IPS-18c (cell line): ENCODE data around the gene FARP1.

ENCODE experiments used
- H3K4me3 ChIP-seq: 2 replicates; pipeline ENCODE4 v1.7.0; 2013; ENCODE audit warnings: low read depth, mild to moderate bottlenecking, low read length, moderate library complexity; ENCODE audit not compliant: insufficient read depth
- H3K9me3 ChIP-seq: one replicate; pipeline ENCODE4 v1.6.1; 2013; ENCODE audit warnings: mild to moderate bottlenecking, low read length, moderate library complexity; ENCODE audit not compliant: control insufficient read depth, insufficient read depth

FARP1 gene

DNA sequence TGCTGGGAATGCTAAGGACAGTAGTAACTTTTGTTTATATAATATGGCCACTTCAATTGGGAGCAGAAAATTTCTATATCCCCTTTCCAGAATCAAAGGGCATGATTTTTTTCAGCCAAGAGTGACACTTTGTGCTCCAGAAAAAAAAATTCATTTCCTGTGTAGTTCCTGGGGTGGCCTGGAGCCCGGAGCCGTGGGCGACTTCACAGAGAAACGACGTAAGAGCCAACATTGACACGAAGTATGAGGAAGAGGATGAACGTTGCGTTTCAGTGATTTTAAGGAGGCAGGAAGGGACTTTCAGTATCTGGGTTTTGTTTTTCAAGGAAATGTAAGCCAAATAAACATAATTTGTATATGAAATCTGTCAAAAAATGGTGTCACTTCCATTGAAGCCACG is 246.4 kb downstream of the FARP1 start:
- Histone ChIP-seq H3K9me3 (no peaks in the 10 kb centered on the region), H3K4me3 (no peak overlapping the region)

DNA sequence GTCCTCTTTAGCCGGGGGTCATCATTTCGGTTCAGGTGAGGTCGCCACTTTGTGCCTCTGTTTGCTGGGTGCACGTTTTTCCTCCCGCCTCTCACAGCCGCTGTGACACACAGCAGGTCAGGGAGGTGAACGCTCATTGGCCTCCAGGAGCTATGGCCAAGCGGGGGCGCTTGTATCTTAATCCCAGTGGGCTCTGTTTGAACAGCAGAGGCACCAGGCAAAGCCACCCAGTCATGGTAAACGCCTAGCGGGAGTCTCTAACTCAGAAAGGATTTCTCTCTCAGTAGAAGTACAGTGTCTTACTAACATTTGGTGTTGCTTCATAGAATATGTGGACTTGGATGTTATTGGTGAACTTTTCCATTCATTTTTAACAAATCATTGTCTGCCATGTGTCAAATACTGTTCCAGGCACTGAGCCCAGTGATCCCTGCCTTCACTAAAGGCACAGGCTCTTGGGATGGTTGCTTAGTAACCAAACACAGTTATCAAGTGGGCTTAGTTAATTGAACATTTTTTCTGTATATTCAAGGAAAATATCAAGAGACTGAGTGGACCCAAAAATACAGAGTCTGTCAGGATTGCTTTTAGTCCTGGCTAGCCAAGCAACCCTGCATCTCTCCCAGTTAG is 247.3 kb downstream of the FARP1 start:
- Histone ChIP-seq H3K9me3 (no peaks in the 10 kb centered on the region), H3K4me3 (no peak overlapping the region)

DNA sequence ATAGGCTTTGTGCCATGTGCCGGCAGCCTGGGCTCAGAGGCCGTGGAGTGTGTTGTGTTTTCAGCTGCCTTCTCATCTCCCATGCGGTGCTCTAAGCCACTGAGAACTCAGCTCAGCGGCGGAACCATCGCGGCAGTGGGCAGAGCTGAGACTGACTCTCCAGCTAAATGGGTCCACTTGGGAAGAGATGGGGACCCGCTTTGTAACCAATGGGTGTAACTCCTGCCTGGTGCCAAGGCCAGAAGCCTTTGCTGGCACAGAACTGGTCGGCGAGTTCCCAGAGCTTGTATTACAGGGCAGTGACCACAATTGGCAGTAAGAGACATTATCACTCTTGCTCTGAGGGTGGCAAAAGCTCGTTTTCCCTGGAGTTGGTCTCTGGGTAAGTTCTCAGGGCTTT is 251.0 kb downstream of the FARP1 start:
- Histone ChIP-seq H3K9me3 (no peaks in the 10 kb centered on the region), H3K4me3 (no peak overlapping the region)

DNA sequence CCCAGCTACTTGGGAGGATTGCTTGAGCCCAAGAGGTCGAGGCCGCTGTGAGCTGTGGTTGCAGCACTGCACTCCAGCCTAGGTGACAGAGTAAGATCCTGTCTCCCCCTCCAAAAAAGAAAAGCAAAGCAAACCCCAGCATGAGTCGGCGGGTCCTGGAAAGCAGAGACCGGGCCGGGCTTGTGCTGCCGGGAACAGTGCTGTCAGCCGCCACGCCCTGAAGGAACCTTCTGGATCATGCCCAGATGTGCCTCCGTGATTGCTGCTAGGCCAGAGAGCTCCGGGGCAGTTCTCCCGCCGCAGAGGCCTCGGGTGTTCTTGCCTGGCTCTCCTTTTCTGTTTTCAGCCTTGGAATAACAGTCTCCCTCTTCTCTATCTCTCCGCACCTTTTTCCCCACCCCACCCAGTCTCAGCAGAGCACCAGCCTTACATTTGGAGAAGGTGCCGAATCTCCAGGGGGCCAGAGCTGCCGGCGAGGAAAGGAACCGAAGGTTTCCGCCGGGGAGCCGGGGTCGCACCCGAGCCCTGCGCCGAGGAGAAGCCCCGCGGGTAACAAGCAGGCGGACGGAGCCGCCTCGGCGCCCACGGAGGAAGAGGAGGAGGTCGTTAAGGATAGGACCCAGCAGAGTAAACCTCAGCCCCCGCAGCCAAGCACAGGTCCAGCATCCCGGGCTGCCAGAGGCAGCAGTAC is 252.1 kb downstream of the FARP1 start:
- no peak overlapping the region for H3K4me3 ChIP-seq
- H3K9me3 ChIP-seq = no peaks in the 10 kb centered on the region

DNA sequence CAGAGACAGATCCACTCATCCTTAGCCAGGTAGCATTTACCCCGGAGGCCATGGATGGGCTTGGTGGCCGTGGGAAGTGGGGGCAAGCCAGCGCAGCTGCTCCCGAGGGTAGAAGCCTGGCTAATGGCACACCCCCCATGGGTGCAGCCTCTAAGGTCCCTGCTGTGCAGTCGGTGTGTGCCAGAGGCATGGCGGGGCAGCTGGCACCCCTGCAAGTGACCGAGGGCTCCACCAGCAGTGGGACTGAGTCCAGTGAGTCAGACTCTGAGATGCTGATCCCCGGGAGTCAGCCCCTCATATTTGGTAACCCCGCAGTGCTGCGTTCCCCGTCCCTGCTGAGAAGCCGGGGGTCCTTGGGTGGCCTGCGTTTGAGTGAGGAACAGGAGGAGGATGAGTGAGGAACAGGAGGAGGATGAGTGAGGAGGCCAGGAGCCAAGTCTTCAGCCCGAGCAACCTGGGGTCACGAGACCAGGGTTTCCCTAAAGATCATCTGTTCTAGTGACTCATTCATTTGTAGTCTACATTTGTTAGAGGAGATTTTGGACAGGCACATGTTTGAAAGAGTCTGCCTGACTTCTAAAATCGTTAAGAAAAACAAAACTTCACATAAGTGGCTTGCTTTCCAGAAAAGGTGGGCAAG is 253.3 kb downstream of the FARP1 start:
- H3K4me3 ChIP-seq = no peak overlapping the region
- H3K9me3 ChIP-seq = no peaks in the 10 kb centered on the region

DNA sequence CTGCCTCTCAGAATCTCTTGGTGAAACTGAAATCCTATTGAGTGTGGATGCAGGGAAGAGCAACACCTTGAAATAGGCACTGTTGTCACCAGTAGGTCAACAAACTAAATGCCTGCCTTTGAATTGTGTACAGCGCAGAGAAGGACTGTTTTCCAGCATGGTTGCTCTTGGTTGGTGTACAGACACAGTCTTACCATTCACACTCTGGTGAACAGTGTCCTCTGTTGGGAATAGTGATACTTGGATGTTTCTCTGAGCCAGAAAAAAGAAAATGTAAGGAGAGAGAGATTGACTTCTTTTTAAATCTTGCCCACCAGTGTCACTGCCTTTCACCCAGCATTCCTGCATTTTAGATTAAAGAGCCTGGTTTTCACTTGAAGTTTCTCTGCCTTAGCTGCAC is 254.3 kb downstream of the FARP1 start:
- Histone ChIP-seq H3K4me3 (no peak overlapping the region), H3K9me3 (no peaks in the 10 kb centered on the region)

DNA sequence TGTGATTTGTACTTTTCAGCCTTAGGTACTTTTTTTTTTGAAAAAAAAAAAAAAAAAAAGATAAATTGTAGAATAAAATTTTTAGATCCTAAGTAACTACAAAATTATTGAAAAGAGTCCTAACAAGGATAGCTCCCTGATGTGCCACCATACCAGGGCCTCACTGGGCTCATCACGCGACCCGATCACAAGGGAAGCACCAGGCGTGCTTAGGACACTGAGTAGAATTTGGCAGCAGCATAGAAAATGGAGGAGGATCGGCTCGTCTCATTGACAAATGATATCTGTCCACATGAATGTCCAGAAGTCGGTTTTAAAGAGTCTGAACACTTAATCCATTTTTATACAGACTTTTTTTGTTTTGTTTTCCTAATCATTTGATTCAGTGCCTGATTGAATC is 255.0 kb downstream of the FARP1 start:
- Histone ChIP-seq H3K4me3 (no peak overlapping the region), H3K9me3 (no peaks in the 10 kb centered on the region)

DNA sequence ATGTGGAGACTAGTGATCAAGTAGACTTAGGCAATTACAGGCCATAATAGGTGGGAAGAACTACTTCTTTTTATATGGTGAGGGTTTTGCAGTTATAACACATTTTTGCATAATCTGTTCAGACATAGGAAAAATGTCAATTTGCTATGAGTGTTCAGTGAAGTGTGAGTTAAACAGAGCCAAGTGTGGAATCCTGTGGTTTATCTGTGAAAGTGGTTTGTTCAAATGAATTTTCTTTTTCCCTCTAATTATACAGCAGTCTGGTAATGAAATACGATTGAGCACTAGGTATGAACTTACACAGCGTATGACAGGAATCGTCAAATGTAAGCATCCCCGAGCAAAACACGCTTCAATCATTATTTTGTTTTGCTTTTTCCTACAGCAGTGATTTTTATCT is 255.7 kb downstream of the FARP1 start:
- Histone ChIP-seq H3K9me3 (no peaks in the 10 kb centered on the region), H3K4me3 (no peak overlapping the region)

DNA sequence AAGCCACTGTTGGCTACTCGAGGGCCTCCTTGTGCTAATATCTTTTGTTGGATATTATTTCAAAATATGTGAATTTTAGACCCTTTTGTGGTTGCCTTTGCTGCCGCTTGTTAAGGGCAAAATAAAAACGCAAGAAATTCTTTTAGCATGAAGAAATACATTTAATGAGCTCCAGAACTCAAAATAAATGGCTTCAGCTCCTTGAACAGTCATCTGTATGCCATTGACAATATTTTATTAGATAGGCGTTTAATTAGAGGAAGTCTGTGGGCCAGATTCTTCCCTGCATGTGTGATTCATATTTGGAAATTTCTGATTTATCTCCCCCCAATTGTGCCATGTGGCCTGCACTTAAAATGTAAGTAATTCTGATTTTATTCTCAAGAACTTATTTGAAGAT is 256.9 kb downstream of the FARP1 start:
- Histone ChIP-seq H3K4me3 (no peak overlapping the region), H3K9me3 (no peaks in the 10 kb centered on the region)

DNA sequence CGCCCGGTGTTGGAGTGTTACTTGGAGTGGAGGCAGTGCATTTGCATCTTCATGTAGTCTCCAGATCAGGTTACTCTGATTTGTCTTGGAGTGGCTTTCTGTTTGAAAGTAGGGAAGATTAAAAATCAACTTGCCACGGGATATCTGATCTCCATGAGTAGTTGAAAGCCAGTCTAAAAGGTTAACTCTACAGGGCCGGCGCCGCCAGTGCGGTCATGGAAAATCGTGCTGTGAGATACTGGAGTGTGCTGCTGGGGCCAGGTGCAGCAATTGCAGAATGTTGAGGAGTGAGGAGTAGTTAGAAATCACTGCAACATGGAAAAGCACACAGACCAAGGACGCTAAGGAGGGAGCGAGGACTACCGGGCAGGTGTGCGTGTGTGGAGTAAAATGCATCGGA is 259.0 kb downstream of the FARP1 start:
- Histone ChIP-seq H3K9me3 (no peaks in the 10 kb centered on the region), H3K4me3 (no peak overlapping the region)

DNA sequence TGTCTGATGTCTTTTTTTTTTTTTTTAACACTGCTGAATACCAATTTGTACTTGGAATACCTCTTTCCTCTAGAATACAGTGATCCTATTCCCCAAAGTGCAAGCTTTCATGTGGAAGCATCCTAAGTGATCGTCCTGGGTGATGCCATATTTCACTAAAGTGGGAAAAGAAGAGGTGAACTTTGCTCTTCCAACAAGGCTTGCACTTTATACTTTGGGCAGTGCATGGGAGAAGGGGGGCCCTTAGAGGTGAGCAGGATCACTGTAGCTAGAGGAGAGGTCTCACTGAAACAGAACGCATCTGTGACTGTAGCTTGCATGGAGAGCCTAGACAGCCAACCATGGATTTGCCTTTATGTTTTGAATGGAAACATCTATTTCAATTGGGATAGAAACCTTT is 260.2 kb downstream of the FARP1 start:
- H3K4me3 ChIP-seq = no peak overlapping the region

DNA sequence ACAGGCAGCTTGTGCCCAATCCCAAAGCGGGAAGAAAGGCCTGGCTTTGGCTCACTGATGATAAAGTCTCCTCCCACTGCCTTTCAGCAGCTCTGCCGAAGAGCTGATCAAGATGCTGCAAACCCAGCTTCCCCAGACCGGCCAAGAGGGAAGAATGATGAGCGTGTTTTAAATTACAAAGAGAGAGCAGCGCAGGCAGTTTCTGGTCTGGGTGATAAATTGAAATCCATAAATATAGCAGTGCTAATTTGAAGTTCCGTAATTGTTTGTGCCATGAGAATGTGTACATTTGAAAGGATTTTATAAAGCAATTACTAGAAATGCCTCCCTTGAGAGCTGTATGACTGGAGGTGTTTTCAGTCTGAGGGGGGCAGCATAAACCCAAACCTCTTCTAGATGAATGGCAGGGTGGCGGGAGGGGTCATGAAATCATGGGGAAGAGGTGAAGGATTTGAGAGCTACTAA is 262.2 kb downstream of the FARP1 start:
- no peaks in the 10 kb centered on the region for H3K9me3 ChIP-seq
- no peak overlapping the region for H3K4me3 ChIP-seq

More for the DNA sequence above, 260.2 kb downstream of the FARP1 start:
- H3K9me3 ChIP-seq = no peaks in the 10 kb centered on the region

DNA sequence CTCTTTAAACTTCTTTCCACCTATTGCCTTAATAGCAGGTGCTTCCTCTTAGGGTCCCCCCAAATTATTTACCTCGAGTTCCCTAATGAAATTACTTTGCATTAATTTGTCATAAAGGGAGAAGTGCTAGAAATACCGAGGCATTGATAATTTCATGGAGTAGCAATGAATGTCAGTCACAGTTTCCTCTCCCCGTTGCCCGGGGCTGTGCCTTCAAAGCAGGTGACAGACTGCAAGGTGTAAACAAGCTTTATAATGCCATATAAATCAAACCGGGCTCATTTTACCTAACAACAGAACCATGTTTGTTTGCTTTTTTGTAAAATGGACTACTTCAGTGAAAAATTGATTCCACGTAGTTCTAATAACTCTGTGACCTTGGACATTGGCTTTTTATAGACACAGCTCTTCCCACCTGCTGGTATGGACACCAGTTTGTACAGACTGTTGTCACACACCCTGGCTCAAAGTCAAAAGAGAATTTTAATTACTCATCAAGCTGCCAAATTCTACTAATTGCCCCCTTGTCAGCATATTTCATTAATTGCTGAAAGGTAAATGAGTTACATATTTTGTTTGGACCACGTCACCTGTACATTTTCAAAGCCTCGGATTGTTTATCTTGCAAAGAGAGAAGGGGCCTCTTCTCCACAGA is 262.9 kb downstream of the FARP1 start:
- Histone ChIP-seq H3K9me3 (no peaks in the 10 kb centered on the region), H3K4me3 (no peak overlapping the region)

DNA sequence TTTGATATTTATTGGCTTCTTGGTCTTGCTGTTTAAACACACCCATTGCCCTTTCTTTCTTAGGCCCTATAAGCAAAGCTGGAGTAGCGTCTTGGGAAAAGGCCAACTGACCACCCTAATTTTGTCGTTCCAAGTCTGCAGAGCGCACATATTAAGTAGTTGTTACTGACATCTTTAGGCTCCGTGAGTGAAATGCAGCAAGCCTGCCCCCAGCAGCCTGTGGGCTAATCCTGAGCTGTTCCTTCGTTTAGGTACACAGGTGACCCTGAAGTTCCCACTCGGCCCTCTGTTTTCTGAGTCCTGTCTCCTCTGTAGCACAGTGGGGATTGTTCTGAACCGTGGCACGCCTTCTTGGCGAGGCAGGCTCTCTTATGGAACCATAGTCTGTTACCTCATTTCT is 263.5 kb downstream of the FARP1 start:
- Histone ChIP-seq H3K9me3 (no peaks in the 10 kb centered on the region), H3K4me3 (no peak overlapping the region)

DNA sequence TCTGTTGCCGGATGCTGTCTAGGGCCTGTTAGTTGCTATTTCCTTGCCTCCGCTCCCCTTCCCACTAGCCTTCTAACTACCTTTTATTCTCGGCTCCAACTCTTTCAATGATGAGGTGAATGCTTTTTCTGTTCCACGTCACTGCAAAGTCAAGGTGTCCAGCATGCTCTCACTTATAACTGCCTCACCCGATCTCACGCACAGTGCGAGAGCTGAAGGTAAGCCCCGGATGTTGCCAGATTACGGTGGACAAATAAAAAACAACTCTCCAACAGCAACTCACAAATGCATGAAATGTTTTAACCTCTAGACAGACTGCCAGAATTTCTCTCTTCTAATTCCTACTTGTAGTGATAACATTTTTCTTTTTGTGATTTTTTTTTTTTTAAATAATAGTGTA is 264.1 kb downstream of the FARP1 start:
- H3K4me3 ChIP-seq = no peak overlapping the region
- no peaks in the 10 kb centered on the region for H3K9me3 ChIP-seq

DNA sequence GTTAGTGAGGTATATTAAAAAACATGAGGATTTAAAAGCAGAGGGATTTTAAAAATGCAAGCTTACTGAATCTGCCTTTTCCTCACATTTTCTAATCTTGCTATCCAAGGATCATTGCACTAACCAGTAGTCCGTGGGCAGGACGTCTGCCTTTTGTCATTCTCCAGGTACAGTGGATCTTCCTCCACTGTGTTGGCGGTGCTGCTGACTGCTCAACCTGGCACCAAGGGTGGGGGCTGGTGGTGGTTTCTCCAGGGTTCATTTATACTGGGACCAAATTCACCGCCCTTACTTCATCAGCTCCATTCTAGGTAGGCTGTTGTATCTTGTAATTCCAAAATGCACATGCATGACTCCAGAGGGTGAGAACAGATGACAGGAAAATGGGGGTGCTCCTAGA is 264.7 kb downstream of the FARP1 start:
- no peak overlapping the region for H3K4me3 ChIP-seq

DNA sequence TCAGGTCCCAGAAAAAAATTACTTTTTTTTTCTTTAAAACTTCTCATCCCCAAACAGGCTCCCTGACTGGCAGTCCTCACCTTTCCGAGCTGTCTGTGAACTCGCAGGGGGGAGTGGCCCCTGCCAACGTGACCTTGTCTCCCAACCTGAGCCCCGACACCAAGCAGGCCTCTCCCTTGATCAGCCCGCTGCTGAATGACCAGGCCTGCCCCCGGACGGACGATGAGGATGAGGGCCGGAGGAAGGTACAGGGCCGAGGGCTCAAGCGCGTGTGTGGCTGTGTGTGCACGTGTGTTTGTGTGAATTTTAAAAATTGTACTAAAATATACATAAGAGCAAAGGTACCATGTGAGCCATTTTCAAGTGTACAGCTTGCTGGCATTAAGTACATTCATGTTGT is 266.4 kb downstream of the FARP1 start:
- no peak overlapping the region for H3K4me3 ChIP-seq
- H3K9me3 ChIP-seq = no peaks in the 10 kb centered on the region

More for the DNA sequence above, 264.7 kb downstream of the FARP1 start:
- no peaks in the 10 kb centered on the region for H3K9me3 ChIP-seq

DNA sequence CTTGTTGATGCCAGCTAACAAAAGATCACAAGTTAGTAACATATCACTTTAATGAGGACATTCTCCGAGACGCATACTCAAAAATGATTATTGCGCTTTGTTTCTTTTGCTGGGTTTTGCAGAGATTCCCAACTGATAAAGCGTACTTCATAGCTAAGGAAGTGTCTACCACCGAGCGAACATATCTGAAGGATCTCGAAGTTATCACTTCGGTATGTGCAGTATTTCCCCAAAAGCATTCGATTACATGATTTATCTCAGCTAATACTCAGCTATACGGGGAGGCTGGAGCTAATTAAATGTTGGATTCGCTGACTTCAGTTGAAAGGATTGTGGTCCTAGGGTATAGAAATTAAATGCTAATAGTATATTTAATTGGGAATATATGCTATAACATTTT is 267.7 kb downstream of the FARP1 start:
- H3K9me3 ChIP-seq = no peaks in the 10 kb centered on the region
- H3K4me3 ChIP-seq = no peak overlapping the region
